Germinal center (tissue), 1 donor: Measurements from ENCODE around the gene PIGM.
A peak's percentile ranks its signal among the peaks of the same experiment; 100 is the strongest.

Source experiments
- DNase-seq: peaks from one replicate; pipeline ENCODE4 v3.0.0; 2012; ENCODE audit warnings: mixed read lengths, low spot score

PIGM gene

DNA sequence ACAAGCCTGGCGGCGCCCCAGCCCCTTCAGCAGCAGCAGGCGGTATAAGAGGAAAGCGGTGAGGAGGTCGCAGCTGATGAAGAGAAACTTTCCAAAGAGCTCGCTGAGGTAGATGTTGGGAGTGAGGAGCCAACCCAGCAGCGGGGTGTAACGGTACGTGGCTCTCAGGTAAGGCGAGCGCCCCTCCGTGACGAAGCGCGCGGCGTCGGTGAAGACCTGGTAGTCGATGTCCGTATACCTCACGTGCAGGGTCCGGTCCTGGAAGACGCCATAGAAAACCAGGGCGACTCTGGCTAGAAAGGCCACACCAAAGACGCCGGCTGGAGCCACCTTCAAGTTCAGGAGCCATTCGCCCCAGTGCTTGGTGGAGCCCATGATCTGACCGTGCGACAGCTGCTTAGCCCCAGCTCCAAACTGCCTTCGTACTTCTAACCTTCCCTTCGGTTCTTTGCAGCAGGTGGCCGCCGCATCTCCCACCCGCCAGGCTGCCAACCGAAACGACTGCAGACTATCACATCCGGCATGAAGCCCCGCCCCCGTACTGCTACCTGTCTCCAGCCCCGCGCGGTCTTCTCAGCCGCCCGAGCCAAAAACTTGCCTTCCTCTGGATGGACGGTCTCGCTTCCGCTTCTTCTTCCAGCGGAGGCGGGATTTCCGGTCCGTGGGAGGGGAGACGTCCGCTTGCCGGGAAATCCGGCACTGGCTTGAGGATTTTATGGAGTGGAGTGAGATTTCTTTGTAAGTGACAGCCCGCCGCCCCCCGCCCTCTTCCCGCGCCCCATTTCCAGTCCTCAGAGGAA, at the start of gene PIGM:
Gene PIGM (minus strand): TSS at position 626 of the 800 bp plus-strand sequence. CDS start 251 bp downstream, at position 375.
- peak; percentile 93 for DNase-seq

DNA sequence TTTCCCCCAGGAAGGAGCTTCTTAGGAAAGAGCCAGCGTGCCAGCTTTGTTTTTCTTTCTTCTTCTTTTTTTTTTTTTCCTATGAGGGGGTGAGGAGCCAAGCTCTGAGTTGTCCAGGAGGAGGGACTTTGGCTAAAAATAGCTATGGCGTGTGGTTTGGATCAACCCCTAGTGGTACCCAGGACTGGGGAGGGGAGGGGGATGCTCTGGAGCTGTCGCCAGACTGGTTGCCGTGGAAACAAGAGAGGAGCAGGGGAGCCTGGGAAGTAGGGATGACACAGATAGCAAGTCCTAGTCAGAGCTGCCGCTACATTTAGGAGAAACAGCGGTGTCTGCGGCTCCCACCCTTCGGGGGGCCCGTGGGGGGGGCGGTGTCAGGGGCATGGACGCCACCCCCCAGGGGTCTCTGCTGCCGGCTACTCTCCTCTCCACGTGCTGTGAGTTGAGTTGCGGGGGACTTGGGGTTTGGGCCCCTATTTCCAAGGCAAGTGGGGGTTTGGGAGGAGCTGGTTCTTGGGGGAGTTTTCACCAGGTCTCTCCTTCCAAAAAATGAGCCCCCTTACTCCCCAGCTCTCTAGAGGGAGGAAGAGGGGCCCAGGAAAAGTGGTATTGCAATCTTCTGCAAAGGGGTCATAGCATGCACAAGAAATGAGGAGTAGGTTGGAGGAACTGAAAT, 49.6 kb upstream of the PIGM start, which contains the start of gene KCNJ9:
Gene KCNJ9 (plus strand): TSS at position 278 of the 676 bp plus-strand sequence. CDS start 2,493 bp downstream, outside the sequence.
- DNase-seq = no peak

DNA sequence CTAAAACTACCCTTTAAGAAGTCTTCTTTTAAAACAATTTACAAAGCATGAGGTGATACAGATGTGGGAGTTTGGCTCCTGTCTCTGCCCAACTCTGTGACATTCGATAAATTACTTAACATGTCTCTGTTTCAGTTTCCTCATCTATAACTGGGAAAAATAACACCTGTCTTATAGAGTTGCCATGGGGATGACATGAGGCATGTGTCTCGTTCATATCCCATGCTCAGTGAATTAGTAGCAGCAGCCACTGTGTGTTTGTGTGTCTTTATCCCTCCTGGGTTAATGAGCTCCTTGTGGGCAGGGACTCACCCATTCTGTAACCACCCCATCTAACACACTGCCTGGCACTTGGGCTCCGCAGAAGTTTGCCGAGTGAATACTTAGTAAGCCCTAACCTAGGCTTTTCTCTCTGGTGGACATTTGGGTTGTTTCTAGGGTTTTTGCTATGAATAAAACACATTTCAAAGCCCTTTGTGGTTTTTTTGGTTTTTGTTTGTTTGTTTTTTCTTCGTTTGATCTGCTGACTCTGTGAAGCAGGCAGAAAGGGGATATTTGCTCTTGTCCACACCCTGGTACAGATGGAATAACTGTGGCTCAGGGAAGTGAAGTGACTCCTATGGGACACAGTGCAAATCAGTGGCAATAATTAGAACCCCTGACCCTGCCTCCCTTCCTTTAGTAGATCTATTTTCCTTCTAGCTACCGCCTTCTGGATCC, 48.8 kb upstream of the PIGM start:
- no peak for DNase-seq

DNA sequence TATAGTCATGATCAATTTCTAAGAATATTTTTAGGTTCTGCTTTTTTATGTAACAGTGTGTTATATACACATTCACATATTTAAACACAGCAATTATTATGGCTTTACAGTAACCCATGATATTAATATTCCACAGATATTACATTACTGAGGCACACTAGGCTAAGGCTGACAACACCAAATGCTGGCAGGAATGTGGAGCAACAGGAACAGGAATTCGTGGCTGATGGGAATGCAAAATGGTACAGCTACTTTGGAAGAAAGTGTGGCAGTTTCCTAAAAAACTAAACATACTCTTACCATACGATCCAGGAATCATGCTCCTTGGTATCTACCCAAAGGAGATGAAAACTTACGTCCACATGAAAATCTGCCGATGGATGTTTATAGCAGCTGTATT, 47.7 kb upstream of the PIGM start:
- DNase-seq = no peak

DNA sequence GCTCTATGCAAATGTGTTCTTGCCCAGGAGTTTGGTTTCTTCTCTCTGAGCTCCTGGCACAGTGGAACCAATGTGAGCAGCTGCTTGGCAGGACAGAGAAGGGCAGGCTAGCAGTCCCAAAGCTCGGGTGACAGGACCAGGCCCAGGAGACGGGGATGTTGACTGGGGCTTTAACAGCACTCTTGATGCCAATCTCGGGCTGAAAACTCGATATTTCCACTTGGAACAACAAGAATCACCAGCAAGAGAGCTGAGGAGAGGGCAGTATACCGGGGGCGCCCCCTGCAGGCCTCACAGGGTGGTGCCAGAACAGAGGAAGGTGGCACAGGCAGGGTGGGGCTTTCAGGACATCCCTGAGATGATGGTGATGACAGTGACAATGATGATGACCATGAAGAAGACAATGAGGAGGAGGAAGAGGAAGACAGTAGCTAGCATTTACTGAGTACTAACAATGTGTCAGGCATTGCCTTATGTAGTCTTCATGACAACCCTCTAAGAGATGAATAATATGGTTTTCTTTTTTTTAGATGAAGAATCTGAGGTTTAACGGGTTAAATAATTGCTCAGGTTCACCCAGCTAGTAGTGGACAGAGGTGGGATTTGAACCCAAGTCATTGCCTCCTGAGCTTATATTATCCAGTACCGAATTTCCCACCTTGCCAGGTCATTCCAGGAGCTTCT, 46.9 kb upstream of the PIGM start:
- peak; percentile 66 for DNase-seq

DNA sequence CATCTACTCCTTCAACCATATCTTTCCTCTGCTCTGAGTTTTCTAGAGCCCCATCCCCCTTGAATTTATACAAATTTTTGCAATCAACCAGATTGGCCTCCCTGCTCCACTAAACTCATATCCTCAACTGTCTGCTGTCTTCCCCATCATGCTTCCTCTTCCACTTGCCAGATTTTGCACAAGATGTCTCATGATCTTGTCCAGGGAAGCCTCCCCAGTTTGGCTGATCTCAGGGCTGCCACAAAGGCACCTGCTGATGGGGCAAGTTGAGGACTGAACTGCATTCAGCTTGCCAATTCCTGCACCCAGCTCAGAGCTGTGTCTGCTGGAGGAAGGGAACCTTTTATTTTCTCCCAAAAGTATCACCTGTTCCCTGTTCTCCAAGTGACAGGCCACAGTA, 45.7 kb upstream of the PIGM start:
- no peak for DNase-seq

DNA sequence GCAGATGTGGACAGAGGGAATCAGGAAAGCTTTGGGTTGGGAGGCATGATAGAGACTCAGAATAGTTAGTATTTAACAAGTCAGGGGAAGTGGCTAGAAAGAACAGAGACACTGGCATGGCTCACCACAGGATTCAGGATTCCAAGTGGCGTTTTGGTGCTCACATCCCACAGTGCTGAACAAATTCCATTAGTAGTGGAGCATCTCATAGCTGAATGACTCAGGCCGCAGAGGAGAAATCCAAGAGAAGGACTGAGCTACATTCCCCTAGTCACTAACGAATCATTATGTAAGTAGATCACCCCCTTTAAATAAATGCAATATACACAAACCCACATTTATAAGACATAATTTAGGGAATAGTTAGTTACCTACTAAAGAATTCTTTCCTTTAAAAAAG, 44.5 kb upstream of the PIGM start:
- DNase-seq = no peak

DNA sequence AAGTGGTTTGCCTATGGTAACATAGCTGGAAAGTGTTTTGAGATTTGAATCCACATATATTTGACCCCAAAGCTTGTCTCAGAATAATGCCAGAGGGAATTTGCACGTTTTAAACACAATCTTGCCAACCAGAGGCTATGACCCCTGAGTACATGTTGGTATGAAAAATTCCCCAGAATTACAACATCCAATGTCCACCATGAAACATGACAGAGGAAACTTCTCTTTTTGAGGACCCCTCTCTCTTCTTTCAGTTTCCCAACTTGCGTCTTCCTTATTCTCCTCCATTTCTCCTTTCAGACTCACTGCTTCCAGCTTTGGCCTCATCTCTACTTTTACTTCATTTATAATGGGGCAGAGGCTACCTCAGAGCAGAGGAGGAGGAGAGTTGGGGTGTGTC, 44.0 kb upstream of the PIGM start:
- DNase-seq = no peak

DNA sequence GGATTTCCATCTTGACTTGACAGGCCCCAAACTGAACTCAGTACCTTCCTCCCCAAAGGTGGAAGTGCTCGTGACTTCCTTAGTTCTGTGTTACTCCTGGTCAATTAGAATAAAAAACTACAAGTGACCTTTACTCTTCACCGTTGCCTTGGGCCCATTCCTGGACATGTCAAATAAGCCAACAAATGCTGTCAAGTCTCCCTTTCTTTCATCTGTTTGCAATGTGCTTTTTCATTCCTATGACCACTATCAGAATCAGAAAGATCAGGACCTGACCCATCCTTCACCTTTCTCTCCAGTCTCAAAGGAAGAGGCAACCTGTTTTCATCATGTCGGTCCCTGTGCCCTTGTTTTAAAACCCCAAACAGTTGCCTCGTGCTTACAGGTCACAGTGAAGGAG, 43.1 kb upstream of the PIGM start:
- DNase-seq = no peak

DNA sequence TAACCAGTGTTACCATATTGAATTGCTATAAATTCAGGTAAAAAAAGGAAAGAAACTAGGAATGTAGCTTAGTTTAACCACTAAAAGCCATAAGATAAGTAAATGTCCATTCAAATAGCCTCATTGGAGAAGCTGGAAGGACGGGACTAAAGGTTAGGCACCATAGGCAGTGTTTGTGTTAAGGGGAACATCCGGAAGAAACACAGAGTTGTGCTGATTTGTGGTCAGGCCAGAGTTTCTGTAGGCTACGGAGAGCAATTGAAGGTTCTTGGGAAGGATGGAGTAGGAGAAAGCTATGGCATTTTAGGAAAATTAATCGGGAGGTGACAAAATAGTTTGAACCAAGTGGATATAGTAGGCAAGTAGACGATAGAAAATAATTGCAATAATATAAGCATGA, 39.5 kb upstream of the PIGM start:
- DNase-seq = no peak

DNA sequence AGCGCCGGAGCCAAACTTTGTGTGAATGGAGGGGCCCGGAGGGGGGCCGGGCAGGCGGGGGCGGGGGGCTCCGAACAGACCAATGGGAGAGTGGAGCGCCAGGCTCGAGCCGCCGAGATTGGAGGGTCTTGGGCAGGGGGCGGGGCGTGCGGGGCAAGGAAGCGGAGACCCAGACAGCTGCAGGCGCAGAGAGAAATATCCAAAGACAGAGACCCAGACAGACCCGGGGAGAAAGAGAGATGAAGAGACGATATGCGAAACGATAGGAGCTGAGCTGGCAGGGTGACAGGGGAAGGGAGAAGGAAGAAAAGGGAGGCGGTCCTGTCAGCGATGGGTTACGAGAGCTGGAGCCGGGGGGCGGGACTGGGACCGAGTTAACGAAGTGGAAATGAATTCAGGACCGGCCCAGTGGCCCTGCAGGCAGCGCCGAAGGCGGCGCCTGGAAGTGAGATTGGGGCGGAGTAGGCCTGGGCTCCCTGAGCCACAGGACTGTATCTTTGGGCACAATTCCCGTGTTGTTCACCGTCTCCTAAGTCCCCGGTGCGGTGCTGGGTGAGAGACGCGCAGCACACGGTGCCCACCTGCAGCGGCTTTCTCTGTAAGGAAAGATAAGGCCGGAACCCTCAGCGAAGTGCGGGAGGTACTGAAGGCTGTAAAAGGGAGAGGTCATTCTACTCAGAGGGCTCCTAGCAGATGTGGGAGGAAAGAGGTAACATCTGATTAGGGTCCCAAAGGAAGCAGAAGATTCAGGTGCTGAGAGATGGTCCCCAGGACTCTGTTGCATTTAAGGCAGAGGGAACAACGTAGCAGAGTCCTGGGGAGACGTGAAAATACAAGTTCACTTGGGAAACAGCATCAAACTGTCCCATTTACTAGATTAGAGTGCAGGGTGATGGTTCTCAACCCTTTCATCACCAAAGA, 38.7 kb upstream of the PIGM start:
- DNase-seq = peak; percentile 94

DNA sequence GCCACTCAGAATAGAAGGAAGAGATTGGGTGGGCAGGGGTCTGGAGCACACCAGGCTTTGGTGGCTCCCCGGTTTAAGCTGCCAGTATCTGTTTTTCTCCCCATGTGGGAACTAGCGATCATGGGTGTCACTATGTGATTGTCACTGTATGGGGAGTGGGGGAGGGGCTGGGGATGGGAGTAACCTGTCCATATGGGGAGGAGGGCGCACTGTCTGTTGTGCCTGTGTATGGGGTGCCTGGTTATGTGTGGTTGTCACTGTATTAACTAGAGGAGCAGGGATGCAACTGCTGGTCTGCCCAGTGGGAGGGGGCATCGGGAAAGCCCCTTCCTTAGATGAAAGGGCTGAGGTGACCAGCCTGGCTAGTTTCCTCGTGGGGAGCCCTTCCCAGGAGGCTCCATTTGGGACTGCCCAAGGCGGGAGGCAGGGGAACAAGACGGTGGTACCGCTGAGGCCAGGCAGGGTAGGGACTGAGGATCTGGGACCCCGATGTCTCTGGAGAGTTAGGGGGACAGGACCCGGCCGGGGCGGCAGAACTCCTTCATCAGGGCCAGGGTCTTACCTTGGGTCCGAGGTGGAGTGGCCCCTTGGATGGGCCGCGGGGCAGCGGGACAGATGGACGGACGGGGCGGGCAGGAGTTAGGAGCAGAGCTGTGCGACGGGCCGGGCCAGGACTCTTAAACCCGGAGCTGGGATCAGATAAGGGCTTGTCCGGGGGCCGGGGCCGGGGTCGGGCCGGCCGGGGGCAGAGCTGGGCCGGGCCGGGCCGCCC, 37.9 kb upstream of the PIGM start, which contains the start of gene KCNJ10:
Gene KCNJ10 (minus strand): TSS at position 701 of the 772 bp plus-strand sequence. CDS start 27,628 bp downstream, outside the sequence.
- no peak for DNase-seq

DNA sequence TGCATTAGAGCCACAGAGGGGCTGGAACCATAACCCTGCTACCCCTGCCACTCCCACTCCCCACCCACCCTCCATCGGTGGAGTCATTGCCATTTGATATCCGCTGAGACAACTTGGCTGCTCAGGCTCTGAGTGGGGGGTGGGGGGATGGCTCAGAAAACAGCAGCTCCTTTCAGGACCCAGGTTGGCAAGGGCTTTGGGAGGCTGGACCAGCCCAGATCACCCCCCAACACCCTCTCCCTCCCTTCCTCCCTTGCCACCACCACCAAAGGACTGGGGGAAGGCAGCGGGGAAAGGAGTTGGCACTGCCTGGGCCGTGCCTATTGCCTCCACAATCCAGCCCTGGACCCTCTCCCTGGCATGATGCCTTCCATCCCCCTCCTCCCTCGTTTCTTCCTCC, 36.4 kb upstream of the PIGM start:
- DNase-seq = no peak

DNA sequence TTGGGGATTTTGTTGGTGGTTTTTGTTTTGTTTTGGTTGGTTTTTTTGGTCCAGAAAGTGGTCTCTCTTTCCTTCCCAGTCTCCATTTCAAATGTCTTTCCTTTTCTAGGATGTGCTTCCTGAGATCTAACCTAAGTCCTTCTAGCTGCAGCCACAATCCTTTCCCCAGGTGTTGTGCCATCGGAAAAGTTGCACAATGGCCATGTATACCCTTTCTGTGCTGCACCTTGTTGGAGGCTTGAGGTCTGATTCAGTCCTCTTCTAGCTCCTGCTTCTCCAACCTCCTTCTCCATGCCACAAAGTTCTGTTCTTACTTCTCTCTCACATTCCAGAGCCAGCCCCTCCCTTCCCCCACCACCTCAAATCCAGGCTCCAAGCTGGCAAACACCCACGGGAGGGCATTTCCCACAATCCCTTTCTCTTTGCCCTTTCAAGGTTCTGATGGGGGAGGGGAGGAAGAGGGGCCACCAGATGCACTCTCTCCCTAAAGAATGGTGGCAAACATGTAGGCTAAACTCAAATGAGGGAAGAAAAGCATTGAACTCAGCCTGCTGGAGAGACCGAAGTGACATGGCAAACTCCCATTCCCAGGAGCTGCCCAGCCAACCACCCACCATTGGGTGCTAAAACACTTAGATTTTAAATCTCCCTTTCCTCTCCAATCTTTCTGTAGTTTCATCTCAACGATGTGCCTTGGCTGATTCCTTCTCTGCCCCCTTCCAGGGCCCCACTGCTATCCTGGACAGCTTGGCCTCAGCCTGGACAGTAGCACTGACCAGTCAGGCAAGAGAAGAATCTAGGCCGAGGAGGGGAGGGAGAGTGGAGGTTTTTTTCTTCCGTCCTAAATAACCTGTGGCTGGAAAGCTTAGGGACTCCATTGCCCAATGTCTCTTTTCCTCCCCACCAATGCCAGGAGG, 35.3 kb upstream of the PIGM start:
- DNase-seq = no peak

DNA sequence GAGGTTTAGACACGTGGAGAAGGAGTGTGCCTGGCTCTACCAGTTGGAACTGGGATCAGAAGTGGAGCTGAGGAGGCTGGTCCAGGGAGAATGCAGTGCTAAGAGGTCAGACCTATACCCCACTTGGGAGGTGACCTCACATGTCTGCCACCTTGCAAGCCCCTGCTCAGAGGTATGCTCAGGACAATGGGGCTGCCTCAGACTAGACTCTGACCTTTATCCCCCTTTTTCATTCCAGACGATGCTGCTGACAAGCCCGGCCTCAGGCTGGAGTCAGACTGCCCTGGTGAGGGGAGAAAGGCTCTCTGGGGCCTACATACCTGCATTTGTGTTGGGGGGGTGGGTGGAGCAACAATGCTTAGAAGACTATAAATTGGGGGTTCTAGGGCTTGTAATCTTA, 33.0 kb upstream of the PIGM start:
- no peak for DNase-seq

DNA sequence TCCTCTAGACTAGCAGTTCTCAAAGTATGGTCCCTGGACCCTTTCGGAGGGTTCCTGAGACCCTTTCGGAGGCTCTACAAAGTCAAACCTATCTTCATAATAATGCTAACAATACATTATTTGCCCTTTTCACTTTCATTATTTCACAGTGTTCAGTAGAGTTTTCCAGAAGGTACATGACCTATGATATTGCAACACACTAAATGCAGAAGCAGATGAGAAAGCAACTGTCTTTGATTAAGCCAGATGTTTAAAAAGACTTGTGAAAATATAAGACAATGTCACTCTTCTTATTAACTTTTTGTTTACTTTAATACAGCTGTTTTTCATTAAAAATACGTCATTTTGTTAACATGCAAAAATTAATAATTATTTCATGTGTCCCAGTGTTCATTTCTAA, 32.4 kb upstream of the PIGM start:
- DNase-seq = no peak

DNA sequence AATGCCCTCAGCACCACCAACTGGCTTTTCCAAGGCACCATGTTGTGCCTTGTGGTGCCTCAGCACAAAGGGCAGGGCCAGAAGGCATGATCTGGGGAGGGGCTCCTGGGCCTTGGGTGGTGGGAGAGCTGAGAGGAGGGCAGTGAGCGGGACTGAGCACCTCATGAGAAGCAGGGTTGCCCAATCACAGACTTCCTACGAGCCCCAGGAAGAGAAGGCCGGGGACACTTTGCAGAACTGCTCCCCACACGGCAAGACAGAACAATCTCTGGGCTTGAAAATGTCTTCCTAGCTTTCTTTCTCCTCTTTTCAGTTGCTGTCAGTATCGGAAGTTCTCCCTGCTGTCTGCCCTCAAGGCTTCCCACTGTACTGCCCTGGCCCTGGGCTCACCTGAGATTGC, 31.4 kb upstream of the PIGM start:
- DNase-seq = no peak

DNA sequence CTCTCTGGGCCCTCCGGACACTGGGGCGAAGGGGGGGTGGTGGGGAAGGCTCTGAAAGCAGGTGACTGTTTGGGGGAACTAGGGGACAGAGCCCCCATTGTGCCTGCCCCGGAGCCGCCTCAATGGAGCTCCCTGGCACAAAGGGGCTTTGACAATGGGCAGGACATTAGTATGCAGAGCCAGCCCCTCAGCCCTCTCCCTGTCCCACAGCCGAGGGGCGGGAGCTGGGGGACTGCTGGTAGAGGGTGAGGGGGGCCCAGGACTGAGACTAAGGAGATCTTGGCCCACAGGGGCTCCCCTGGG, 30.4 kb upstream of the PIGM start:
- DNase-seq = no peak
